ENCODE measurements around the gene PAM. TPM values are rescaled to one million over a fixed set of nuclear protein-coding genes. Genes with fewer than 3 reads are reported as not detected.

PAM gene
- total and polyA plus RNA-seq, 2 of the 8 experiments (the other 6 are each of a cell fraction or from before 2014, with no cell fraction given) = 30.4 to 67.8 TPM

- TF ChIP-seq RXRA (IDR thresholded peaks at IDR 0.05; ENCODE audit: insufficient read depth, low read depth, low read length) = no peak
- TF ChIP-seq ASH2L (IDR thresholded peaks at IDR 0.05; ENCODE audit: low read length) = no peak
- TF ChIP-seq MAFK (IDR thresholded peaks at IDR 0.05; ENCODE audit: low read depth, low read length) = no peak
- no peak for TF ChIP-seq MAX (IDR thresholded peaks at IDR 0.05)
- no peak for TF ChIP-seq CREB1 (IDR thresholded peaks at IDR 0.05)
Measured at GRCh38 chr5:102762562-102763227, 7.6 kb downstream of the PAM start (continued).

Measured in H1 (cell line).